ENCODE results near the gene C16orf74.

C16orf74 gene

GRCh38 chr16:85750827-85751697 is at the start of gene C16orf74:
C16orf74 (minus strand) TSS chr16:85751096; CDS start chr16:85735217, 15,879 bp downstream.
- peaks cover 23% of the 10 kb centered on the region for H3F3A ChIP-seq (ENCODE audit: control insufficient read depth, insufficient read depth)
- H4K20me1 ChIP-seq (ENCODE audit: control insufficient read depth, insufficient read depth, low read depth, low read length) = peaks cover 23% of the 10 kb centered on the region; the same call in 1 of the 2 replicates
- peak within 1 kb of the TSS; percentile 54; the same call in 1 of the 2 replicates for H3K27ac ChIP-seq (ENCODE audit: low read depth, low read length)
- peak within 1 kb of the TSS; percentile 82 for H3K4me2 ChIP-seq (ENCODE audit: low read length)
- H3K36me3 ChIP-seq (ENCODE audit: control insufficient read depth, low read length) = no peaks in the 10 kb centered on the region
- no peaks in the 10 kb centered on the region for H3K9me3 ChIP-seq (ENCODE audit: control insufficient read depth, insufficient read depth, low read length)
- peak within 1 kb of the TSS; percentile 55 for H3K4me3 ChIP-seq (ENCODE audit: low read length)
- H3K4me1 ChIP-seq (ENCODE audit: control insufficient read depth, low read length) = peaks cover 84% of the 10 kb centered on the region
- peak; percentile 81 for TF ChIP-seq EZH2phosphoT487 (IDR thresholded peaks at IDR 0.05; ENCODE audit: borderline replicate concordance, low read length)
- TF ChIP-seq CTCF (IDR thresholded peaks at IDR 0.05; ENCODE audit: low read depth, low read length, poor library complexity, severe bottlenecking) = no peak
- no peaks in the 10 kb centered on the region for H3K79me2 ChIP-seq (ENCODE audit: control insufficient read depth, low read length)
- H3K27me3 ChIP-seq (ENCODE audit: control insufficient read depth, low read length) = peaks cover 84% of the 10 kb centered on the region
- H3K9me2 ChIP-seq (replicated peaks; ENCODE audit: control insufficient read depth, low read length) = no peaks in the 10 kb centered on the region

GRCh38 chr16:85800321-85800669 is 49.4 kb upstream of the C16orf74 start:
- Histone ChIP-seq H3K36me3 (ENCODE audit: control insufficient read depth, low read length) (peaks cover 78% of the 10 kb centered on the region), H3K4me1 (ENCODE audit: control insufficient read depth, low read length) (peaks cover 48% of the 10 kb centered on the region), H3K9me3 (ENCODE audit: control insufficient read depth, insufficient read depth, low read length) (no peaks in the 10 kb centered on the region), H3K4me3 (ENCODE audit: low read length) (peak overlapping the region; percentile 94), H3K27me3 (ENCODE audit: control insufficient read depth, low read length) (no peaks in the 10 kb centered on the region), H3F3A (ENCODE audit: control insufficient read depth, insufficient read depth) (peaks cover 10% of the 10 kb centered on the region), H4K20me1 (ENCODE audit: control insufficient read depth, insufficient read depth, low read depth, low read length) (peaks cover 19% of the 10 kb centered on the region), H3K79me2 (ENCODE audit: control insufficient read depth, low read length) (peaks cover 87% of the 10 kb centered on the region), H3K4me2 (ENCODE audit: low read length) (peak overlapping the region; percentile 74), H3K9me2 (replicated peaks; ENCODE audit: control insufficient read depth, low read length) (no peaks in the 10 kb centered on the region), H3K27ac (ENCODE audit: low read depth, low read length) (peak overlapping the region; percentile 60)
- TF ChIP-seq CTCF (IDR thresholded peaks at IDR 0.05; ENCODE audit: low read depth, low read length, poor library complexity, severe bottlenecking) = no peak

- Histone ChIP-seq H3K36me3 (ENCODE audit: control insufficient read depth, low read length) (peaks cover 78% of the 10 kb centered on the region), H4K20me1 (ENCODE audit: control insufficient read depth, insufficient read depth, low read depth, low read length) (peaks cover 19% of the 10 kb centered on the region), H3K4me2 (ENCODE audit: low read length) (peak within 1 kb of the TSS; percentile 74), H3K27ac (ENCODE audit: low read depth, low read length) (peak within 1 kb of the TSS; percentile 60), H3K4me3 (ENCODE audit: low read length) (peak within 1 kb of the TSS; percentile 94), H3K9me3 (ENCODE audit: control insufficient read depth, insufficient read depth, low read length) (no peaks in the 10 kb centered on the region), H3K27me3 (ENCODE audit: control insufficient read depth, low read length) (no peaks in the 10 kb centered on the region), H3K79me2 (ENCODE audit: control insufficient read depth, low read length) (peaks cover 93% of the 10 kb centered on the region), H3K4me1 (ENCODE audit: control insufficient read depth, low read length) (peaks cover 48% of the 10 kb centered on the region), H3K9me2 (replicated peaks; ENCODE audit: control insufficient read depth, low read length) (no peaks in the 10 kb centered on the region), H3F3A (ENCODE audit: control insufficient read depth, insufficient read depth) (peaks cover 10% of the 10 kb centered on the region)
- no peak for TF ChIP-seq CTCF (IDR thresholded peaks at IDR 0.05; ENCODE audit: low read depth, low read length, poor library complexity, severe bottlenecking)
These were observed 48.8 kb upstream of the C16orf74 start, which contains the start of the genes COX4I1 and EMC8 for GRCh38 chr16:85799497-85800320. COX4I1 (plus strand) TSS chr16:85799695; CDS start chr16:85801206, 1,511 bp downstream. EMC8 (minus strand) TSS chr16:85799544; CDS start chr16:85799295, 249 bp downstream.
